Caco-2 (cell line): ENCODE data around the gene TATDN2. TPM values are rescaled to one million over a fixed set of nuclear protein-coding genes. Genes with fewer than 3 reads are reported as not detected.

Experiments used
- BruUV-seq: library from RNA; stranded (reverse); fragments of 400-500 nt; replicated peaks from 2 replicates; lab custom pipeline; 2021; lab: Mats Ljungman, UMichigan
- CTCF ChIA-PET: fragments of 300-600 bp; sonication (Branson Sonifier 250); formaldehyde crosslinking; loops from one replicate; lab custom pipeline; 2022; ENCODE audit warnings: antibody characterized with exemption; lab: Charles Lee
- POLR2A ChIA-PET: fragments of 300-600 bp; sonication (Branson Sonifier 250); formaldehyde crosslinking; loops from one replicate; lab custom pipeline; 2022; ENCODE audit warnings: antibody characterized with exemption; lab: Charles Lee
- DNase-seq, 2 experiments: peaks; one replicate each; pipeline versions ENCODE4 v3.0.0 to v3.0.0-alpha.2; 2020 to 2022
- H3K27me3 ChIP-seq: replicated peaks from 2 replicates; pipeline ENCODE4 v1.6.0; 2011; ENCODE audit warnings: low read length; ENCODE audit not compliant: control insufficient read depth, insufficient read depth
- H3K36me3 ChIP-seq: 2 replicates; pipeline ENCODE4 v1.5.1; 2011; ENCODE audit warnings: low read length; ENCODE audit not compliant: control insufficient read depth, insufficient read depth
- H3K4me1 ChIP-seq: fragments of 250-450 bp; sonication (Bioruptor Pico); 2 replicates; pipeline ENCODE4 v1.5.1; 2020; ENCODE audit warnings: mild to moderate bottlenecking
- H3K4me3 ChIP-seq: 2 replicates; pipeline ENCODE4 v1.5.1; 2011; ENCODE audit warnings: low read depth, mild to moderate bottlenecking, control low read depth, low read length
- H3K9me3 ChIP-seq: fragments of 250-450 bp; sonication (Bioruptor Pico); 2 replicates; pipeline ENCODE4 v1.5.1; 2020; ENCODE audit warnings: mild to moderate bottlenecking, moderate library complexity
- H3K27ac Mint-ChIP-seq: one replicate; pipeline ENCODE4 v1.8.0; 2022; ENCODE audit warnings: mixed read lengths; ENCODE audit not compliant: unreplicated experiment
- H3K27me3 Mint-ChIP-seq: one replicate; pipeline ENCODE4 v1.8.0; 2022; ENCODE audit warnings: mixed read lengths; ENCODE audit not compliant: insufficient read depth, unreplicated experiment
- H3K36me3 Mint-ChIP-seq: one replicate; pipeline ENCODE4 v1.8.0; 2022; ENCODE audit warnings: mild to moderate bottlenecking, mixed read lengths; ENCODE audit not compliant: insufficient read depth, unreplicated experiment
- H3K4me1 Mint-ChIP-seq: one replicate; pipeline ENCODE4 v1.8.0; 2022; ENCODE audit warnings: low read depth, mixed read lengths; ENCODE audit not compliant: unreplicated experiment
- H3K4me3 Mint-ChIP-seq: one replicate; pipeline ENCODE4 v1.8.0; 2022; ENCODE audit warnings: mild to moderate bottlenecking, moderate library complexity, mixed read lengths; ENCODE audit not compliant: unreplicated experiment
- H3K9me3 Mint-ChIP-seq: one replicate; pipeline ENCODE4 v1.8.0; 2022; ENCODE audit warnings: mixed read lengths; ENCODE audit not compliant: unreplicated experiment
- CTCF ChIP-seq, 2 experiments: fragments of 200-600 bp in 1 of 2; IDR thresholded peaks; 1 replicate in 1 of 2; 2 replicates in 1 of 2; pipeline versions ENCODE4 v1.5.1 to v1.8.0; 2011 to 2022; ENCODE audit warnings: antibody characterized with exemption in 1 of 2, control low read depth in 1 of 2, inconsistent platforms in 1 of 2, low read depth in 1 of 2, low read length in 1 of 2, mild to moderate bottlenecking in 1 of 2, moderate library complexity in 1 of 2; ENCODE audit not compliant: insufficient read depth in 1 of 2, severe bottlenecking in 1 of 2, unreplicated experiment in 1 of 2
- intact Hi-C: fragments of 100-400 bp; cut with micrococcal nuclease; formaldehyde crosslinking; loops from one replicate; pipeline ENCODE4 v1.10.0; 2022; ENCODE audit not compliant: unreplicated experiment
- total RNA-seq: library from RNA; stranded (reverse); gene quantifications from 2 replicates; pipeline ENCODE4 v1.2.3, GENCODE V29; 2022

Gene TATDN2
- total RNA-seq, 1 experiment from 2014 or later: 32.1 TPM

- ChIA-PET CTCF (no interaction called here), POLR2A (interaction anchor here (0.6 kb wide), 1 partner anchor 331 kb away, joined by 4 read pairs; no protein-coding TSS in a partner anchor)
- H3K9me3 Mint-ChIP-seq: peaks cover 10% of the 10 kb centered on the region
- Histone ChIP-seq H3K4me3 (no peak overlapping the region), H3K27me3 (no peaks in the 10 kb centered on the region), H3K4me1 (0 out of 2 replicates have a peak, but pooled peaks cover under 1% of the 10 kb centered on the region), H3K36me3 (peaks cover 2% of the 10 kb centered on the region; the same call in 1 of the 2 replicates), H3K9me3 (peaks cover 7% of the 10 kb centered on the region; the same call in 1 of the 2 replicates)
- no peaks in the 10 kb centered on the region for H3K27me3 Mint-ChIP-seq
- no peak overlapping the region for H3K27ac Mint-ChIP-seq
- intact Hi-C loops: no loop called here
- H3K4me3 Mint-ChIP-seq: no peak overlapping the region
- no peak for DNase-seq
- no peaks in the 10 kb centered on the region for H3K4me1 Mint-ChIP-seq
- H3K36me3 Mint-ChIP-seq: peaks cover 16% of the 10 kb centered on the region
- no peak for TF ChIP-seq CTCF (IDR thresholded peaks at IDR 0.05; ENCODE audit: insufficient read depth in 1 of 2, low read depth in 1 of 2, low read length in 1 of 2, severe bottlenecking in 1 of 2, unreplicated experiment in 1 of 2)
- BruUV-seq: no TSS peak
Observed at GRCh38 chr3:10242182-10243065, 5.8 kb upstream of the TATDN2 start.

GRCh38 chr3:10244009-10244408 is 4.2 kb upstream of the TATDN2 start:
- H3K36me3 Mint-ChIP-seq: peaks cover 26% of the 10 kb centered on the region
- no TSS peak for BruUV-seq
- peaks cover 5% of the 10 kb centered on the region for H3K4me1 Mint-ChIP-seq
- H3K4me3 Mint-ChIP-seq: no peak overlapping the region
- peaks cover 7% of the 10 kb centered on the region; the same call in 1 of the 2 replicates for H3K9me3 ChIP-seq
- peaks cover 10% of the 10 kb centered on the region for H3K9me3 Mint-ChIP-seq
- ChIA-PET CTCF (no interaction called here), POLR2A (no interaction called here)
- H3K27me3 Mint-ChIP-seq: no peaks in the 10 kb centered on the region
- intact Hi-C loops: no loop called here
- no peak overlapping the region for H3K27ac Mint-ChIP-seq
- no peak for DNase-seq
- no peaks in the 10 kb centered on the region for H3K36me3 ChIP-seq
- no peak for TF ChIP-seq CTCF (IDR thresholded peaks at IDR 0.05; ENCODE audit: insufficient read depth in 1 of 2, low read depth in 1 of 2, low read length in 1 of 2, severe bottlenecking in 1 of 2, unreplicated experiment in 1 of 2)
- H3K4me3 ChIP-seq: no peak overlapping the region
- no peaks in the 10 kb centered on the region for H3K27me3 ChIP-seq
- 0 out of 2 replicates have a peak, but pooled peaks cover 3% of the 10 kb centered on the region for H3K4me1 ChIP-seq

GRCh38 chr3:10245081-10245712 is 3.1 kb upstream of the TATDN2 start:
- H3K4me3 Mint-ChIP-seq: no peak overlapping the region
- no peak for TF ChIP-seq CTCF (IDR thresholded peaks at IDR 0.05; ENCODE audit: insufficient read depth in 1 of 2, low read depth in 1 of 2, low read length in 1 of 2, severe bottlenecking in 1 of 2, unreplicated experiment in 1 of 2)
- intact Hi-C loops: loop anchor here (5.0 kb wide), 1 partner anchor 47 kb away; the partner anchor contains the start of gene GHRL

More at GRCh38 chr3:10245081-10245712, 3.1 kb upstream of the TATDN2 start:
- peaks cover 4% of the 10 kb centered on the region; the same call in 1 of the 2 replicates for H3K4me1 ChIP-seq
- no TSS peak for BruUV-seq
- no peaks in the 10 kb centered on the region for H3K27me3 ChIP-seq
- H3K9me3 Mint-ChIP-seq: peaks cover 10% of the 10 kb centered on the region
- POLR2A ChIA-PET: no interaction called here
- H3K4me3 ChIP-seq: no peak overlapping the region
- H3K27ac Mint-ChIP-seq: no peak overlapping the region
- H3K4me1 Mint-ChIP-seq: peaks cover 5% of the 10 kb centered on the region
- no peaks in the 10 kb centered on the region for H3K36me3 ChIP-seq
- H3K9me3 ChIP-seq: peaks cover 7% of the 10 kb centered on the region; the same call in 1 of the 2 replicates
- peaks cover 33% of the 10 kb centered on the region for H3K36me3 Mint-ChIP-seq
- CTCF ChIA-PET: no interaction called here
- DNase-seq: no peak
- no peaks in the 10 kb centered on the region for H3K27me3 Mint-ChIP-seq
